Testis (tissue), 3 donors: ENCODE measurements around the gene ZNF330. TPM values are rescaled to one million over a fixed set of nuclear protein-coding genes. Genes with fewer than 3 reads are reported as not detected.

ENCODE experiments used
- DNase-seq: peaks from one replicate; pipeline ENCODE4 v3.0.0-alpha.2; 2019
- H3K27ac ChIP-seq, 2 donors: fragments of 200-600 bp; sonication (generic); one replicate each; pipeline ENCODE4 v1.5.1; 2019
- H3K27me3 ChIP-seq: fragments of 200-600 bp; sonication (generic); one replicate; pipeline ENCODE4 v1.5.1; 2019
- H3K36me3 ChIP-seq: fragments of 200-600 bp; sonication (generic); one replicate; pipeline ENCODE4 v1.5.1; 2017; ENCODE audit warnings: low read depth; ENCODE audit errors: missing control alignments
- H3K4me1 ChIP-seq: fragments of 200-600 bp; sonication (generic); one replicate; pipeline ENCODE4 v1.5.1; 2019
- H3K4me3 ChIP-seq, 2 donors: fragments of 200-600 bp; sonication (generic); one replicate each; pipeline ENCODE4 v1.5.1; 2017 to 2019
- H3K9me3 ChIP-seq: fragments of 200-600 bp; sonication (generic); one replicate; pipeline ENCODE4 v1.5.1; 2017
- CTCF ChIP-seq, 3 experiments: fragments of 450-650 bp in 2 of 3; fragments of 200-600 bp in 1 of 3; sonication (generic) in 1 of 3; IDR thresholded peaks; one replicate each; pipeline ENCODE4 v1.5.1; 2016 to 2019; ENCODE audit warnings: antibody characterized with exemption in 3 of 3, mild to moderate bottlenecking in 2 of 3, moderate library complexity in 1 of 3
- POLR2A ChIP-seq: fragments of 450-650 bp; IDR thresholded peaks from one replicate; pipeline ENCODE4 v1.6.1; 2017; ENCODE audit warnings: antibody characterized with exemption, mild to moderate bottlenecking, moderate library complexity
- WGBS, 2 donors: methylation state at CpG; one replicate each; pipeline ENCODE4 v1.1.5; 2018; 5-methylcytosine and 5-hydroxymethylcytosine counted together
- intact Hi-C: fragments of 100-400 bp; cut with DNase I; formaldehyde crosslinking; loops from one replicate; pipeline ENCODE4 v1.15.1; 2023; ENCODE audit warnings: low total_unique reads
- polyA plus RNA-seq: library from polyadenylated mRNA; stranded (reverse); fragments of 350-450 nt; fragmentation: Illumina TruSeq; extraction: RNeasy Lipid Tissue Mini Kit (QIAGEN cat#74804); gene quantifications from one replicate; pipeline ENCODE4 v1.2.3, GENCODE V29; 2014; ENCODE audit warnings: low read depth, low replicate concordance; ENCODE audit not compliant: insufficient read depth
- total RNA-seq, 2 donors: library from RNA; depleted of rRNA; stranded (reverse); fragments of >200 nt; gene quantifications; one replicate each; pipeline ENCODE4 v1.2.3, GENCODE V29; 2016

Gene ZNF330
- total and polyA plus RNA-seq, 3 donors from 2014 or later: 20.6 to 42.0 (median 22.8) TPM

- TF ChIP-seq POLR2A (no peak), CTCF (IDR thresholded peaks at IDR 0.05) (no peak)
- Histone ChIP-seq H3K4me1 (no peaks in the 10 kb centered on the region), H3K27me3 (no peaks in the 10 kb centered on the region), H3K27ac (no peak overlapping the region), H3K36me3 (no peaks in the 10 kb centered on the region), H3K9me3 (no peaks in the 10 kb centered on the region), H3K4me3 (no peak overlapping the region)
- intact Hi-C loops: no loop called here
- 89 to 93% methylated on average over 3 of the region's 3 CpGs for WGBS, 2 donors
- DNase-seq: no peak
These were observed 13.0 kb downstream of the ZNF330 start for GRCh38 chr4:141233673-141234072.

- 69 to 77% methylated on average over 3 of the region's 3 CpGs for WGBS, 2 donors
- H3K27ac ChIP-seq: no peak overlapping the region
- H3K4me1 ChIP-seq: no peaks in the 10 kb centered on the region
- TF ChIP-seq POLR2A (no peak), CTCF (IDR thresholded peaks at IDR 0.05) (no peak)
- intact Hi-C loops: no loop called here
- DNase-seq: no peak
- H3K4me3 ChIP-seq: no peak overlapping the region
- H3K27me3 ChIP-seq: no peaks in the 10 kb centered on the region
- H3K9me3 ChIP-seq: no peaks in the 10 kb centered on the region
- no peaks in the 10 kb centered on the region for H3K36me3 ChIP-seq
These were observed 17.5 kb downstream of the ZNF330 start for GRCh38 chr4:141238186-141238585.

- TF ChIP-seq CTCF (IDR thresholded peaks at IDR 0.05) (no peak), POLR2A (no peak)
- Histone ChIP-seq H3K4me1 (no peaks in the 10 kb centered on the region), H3K27ac (no peak overlapping the region), H3K4me3 (no peak overlapping the region), H3K27me3 (no peaks in the 10 kb centered on the region), H3K36me3 (no peaks in the 10 kb centered on the region), H3K9me3 (no peaks in the 10 kb centered on the region)
- 74 to 100% methylated on average over 3 of the region's 3 CpGs for WGBS, 2 donors
- DNase-seq: no peak
- intact Hi-C loops: no loop called here
These were observed 19.6 kb downstream of the ZNF330 start for GRCh38 chr4:141240259-141240658.

- no peak for DNase-seq
- H3K4me1 ChIP-seq: no peaks in the 10 kb centered on the region
- intact Hi-C loops: no loop called here
- no peaks in the 10 kb centered on the region for H3K27me3 ChIP-seq
- WGBS, 2 donors: 69 to 82% methylated on average over 2 of the region's 2 CpGs
- H3K4me3 ChIP-seq: no peak overlapping the region
- H3K27ac ChIP-seq: no peak overlapping the region
- no peaks in the 10 kb centered on the region for H3K36me3 ChIP-seq
- no peak for TF ChIP-seq CTCF (IDR thresholded peaks at IDR 0.05)
- TF ChIP-seq POLR2A: no peak
- H3K9me3 ChIP-seq: no peaks in the 10 kb centered on the region
These were observed 20.0 kb downstream of the ZNF330 start for GRCh38 chr4:141240671-141241070.

GRCh38 chr4:141241986-141242385 is 21.3 kb downstream of the ZNF330 start:
- no peaks in the 10 kb centered on the region for H3K4me1 ChIP-seq
- no peaks in the 10 kb centered on the region for H3K9me3 ChIP-seq
- no peak for TF ChIP-seq CTCF (IDR thresholded peaks at IDR 0.05)
- TF ChIP-seq POLR2A: no peak
- H3K27ac ChIP-seq: no peak overlapping the region
- no peak overlapping the region for H3K4me3 ChIP-seq
- no peak for DNase-seq
- H3K36me3 ChIP-seq: no peaks in the 10 kb centered on the region
- intact Hi-C loops: no loop called here
- H3K27me3 ChIP-seq: no peaks in the 10 kb centered on the region
- WGBS, 2 donors: 38 to 68% methylated on average over 1 of the region's 1 CpG
